HUDEP-2 (cell line): ENCODE results near the gene KLHL3.
A peak's percentile ranks its signal among the peaks of the same experiment; 100 is the strongest.

Source experiments
- DNase-seq, 76 experiments: peaks; one replicate each; lab custom pipeline; 2025; ENCODE audit not compliant: unreplicated experiment in 76 of 76; lab: John Stamatoyannopoulos, UW

Gene KLHL3

DNA sequence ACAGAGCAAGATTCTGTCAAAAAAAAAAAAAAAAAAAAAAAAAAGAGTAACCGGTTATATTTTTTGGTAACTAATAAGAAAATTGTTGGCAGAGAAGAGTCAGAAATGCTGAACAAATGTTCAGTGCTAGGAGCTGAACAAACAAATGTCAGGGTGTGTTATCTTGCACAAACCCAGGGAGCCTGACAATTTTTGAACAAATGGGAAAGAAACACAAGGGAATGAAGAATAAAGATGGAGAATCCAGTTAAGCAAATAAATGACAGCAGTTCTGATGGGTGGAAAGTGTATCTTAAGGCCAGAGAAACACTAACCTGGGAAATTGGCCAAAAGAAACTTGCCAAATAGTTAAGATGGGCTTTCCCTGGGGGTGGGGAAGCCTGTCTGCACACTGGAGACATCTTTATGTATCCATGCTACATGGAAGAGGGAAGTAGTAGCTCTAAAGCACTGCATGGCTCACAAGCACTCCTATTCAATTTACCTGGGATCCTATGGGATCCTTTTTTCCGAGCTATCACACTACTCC is 23.7 kb downstream of the KLHL3 start:
- DNase-seq: no peak

DNA sequence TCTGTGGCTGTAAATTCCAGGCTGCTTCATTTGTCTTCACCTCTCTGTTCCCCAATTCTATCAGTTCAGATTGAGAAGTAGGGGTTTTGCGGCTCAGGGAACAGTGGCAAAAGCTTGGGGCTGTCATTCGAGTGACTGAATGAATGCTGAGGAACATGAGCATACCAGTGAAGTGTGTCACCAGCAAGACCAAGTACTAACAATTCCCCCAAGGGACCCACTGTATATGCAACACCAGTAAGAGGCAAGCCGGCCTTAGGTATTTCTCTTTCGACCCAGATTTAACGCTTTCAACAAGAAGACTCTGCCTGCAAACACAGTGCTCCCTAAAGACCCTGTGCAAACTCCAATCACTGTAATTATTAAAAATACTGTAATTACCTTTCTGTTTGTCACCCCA is 25.8 kb downstream of the KLHL3 start:
- DNase-seq: no peak

DNA sequence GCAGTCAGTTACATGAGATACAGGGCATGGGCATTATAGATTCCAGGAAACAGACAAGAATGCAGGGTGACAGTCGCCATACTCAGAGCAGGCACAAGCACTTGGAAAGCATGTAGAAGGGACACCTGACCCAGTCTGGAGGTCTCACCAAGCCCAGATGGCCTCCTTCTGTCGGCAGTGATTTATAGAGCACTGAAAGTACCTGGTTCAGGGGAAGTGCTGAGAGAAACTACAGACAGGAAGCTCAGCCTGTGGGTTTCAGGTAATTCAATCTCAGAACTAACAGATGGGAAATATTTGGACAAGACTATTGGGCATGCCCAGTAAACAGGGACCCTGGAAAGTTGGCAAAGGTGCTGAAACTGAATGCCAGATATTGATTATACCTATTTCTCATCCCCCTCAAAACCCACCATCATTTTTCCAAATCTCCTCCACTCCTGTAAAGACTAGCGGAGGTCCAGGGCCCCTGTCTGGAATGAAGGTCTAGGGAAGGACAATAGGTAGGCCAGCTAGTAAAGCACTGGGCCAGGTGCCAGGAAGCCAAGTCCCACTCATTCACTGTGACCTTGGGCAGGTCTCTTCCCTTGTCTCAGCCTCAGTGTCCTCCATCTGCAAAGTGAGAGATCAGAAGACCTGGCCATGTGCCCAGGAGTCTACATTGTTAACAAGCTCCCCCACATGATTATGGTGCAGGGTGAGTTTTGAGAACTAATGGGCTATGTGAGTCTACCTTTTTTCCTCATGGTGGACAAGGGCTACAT is 26.9 kb downstream of the KLHL3 start:
- no peak for DNase-seq

DNA sequence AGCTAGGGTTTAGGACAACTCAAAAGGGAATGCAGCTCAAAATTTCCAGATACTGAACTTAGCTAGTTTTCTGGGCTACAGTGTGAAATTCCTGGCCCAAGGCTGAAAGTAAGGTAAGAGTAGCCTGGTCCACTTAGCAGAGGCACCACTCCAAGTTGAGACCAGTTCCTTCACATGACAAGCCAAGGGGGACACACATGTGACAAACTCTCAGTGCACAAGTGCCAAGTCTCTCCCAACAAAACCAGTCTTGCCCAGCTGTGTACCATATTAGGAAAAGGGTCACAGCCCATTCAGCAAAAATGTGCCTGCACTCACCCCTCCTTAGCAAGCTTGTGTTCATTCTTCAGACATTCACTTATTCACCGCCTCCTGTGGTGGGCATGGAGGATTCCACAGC is 27.8 kb downstream of the KLHL3 start:
- no peak for DNase-seq

DNA sequence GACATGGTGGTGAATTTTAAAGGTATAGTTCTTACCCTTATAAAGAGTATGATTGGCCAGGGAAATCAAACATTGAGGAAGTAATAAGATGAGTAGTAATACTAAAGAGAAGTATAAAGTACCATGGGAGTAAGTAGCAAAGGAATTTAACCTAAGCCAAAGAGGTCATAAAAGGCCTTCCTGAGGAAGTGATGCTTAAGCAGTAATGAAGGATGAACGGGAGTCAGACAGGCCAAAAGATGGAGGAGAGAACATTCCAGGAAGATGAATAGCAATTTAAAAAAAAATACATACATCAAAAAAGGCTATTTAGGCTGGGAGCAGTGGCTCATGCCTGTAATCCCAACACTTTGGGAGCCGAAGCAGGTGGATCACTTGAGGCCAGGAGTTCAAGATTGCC is 29.0 kb downstream of the KLHL3 start:
- DNase-seq: no peak

DNA sequence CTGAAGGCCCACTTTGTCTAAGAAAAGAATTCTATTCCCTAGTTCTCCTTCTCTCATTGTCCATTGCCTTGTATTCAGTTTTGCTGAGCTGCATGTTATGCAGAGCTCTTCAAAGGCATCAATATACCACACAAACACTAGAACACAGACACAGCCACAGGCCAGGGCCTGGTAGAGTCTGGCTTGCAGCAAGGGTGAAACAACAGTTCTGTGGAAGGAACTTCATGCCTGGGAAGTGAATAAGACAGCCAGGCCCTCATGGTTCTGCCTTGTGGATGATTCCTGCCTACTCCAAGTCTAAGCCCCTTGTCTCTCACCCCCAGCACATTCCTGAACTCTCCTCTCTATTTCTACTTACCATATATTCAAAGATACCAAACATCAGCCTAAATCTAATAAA is 30.8 kb downstream of the KLHL3 start:
- no peak for DNase-seq

DNA sequence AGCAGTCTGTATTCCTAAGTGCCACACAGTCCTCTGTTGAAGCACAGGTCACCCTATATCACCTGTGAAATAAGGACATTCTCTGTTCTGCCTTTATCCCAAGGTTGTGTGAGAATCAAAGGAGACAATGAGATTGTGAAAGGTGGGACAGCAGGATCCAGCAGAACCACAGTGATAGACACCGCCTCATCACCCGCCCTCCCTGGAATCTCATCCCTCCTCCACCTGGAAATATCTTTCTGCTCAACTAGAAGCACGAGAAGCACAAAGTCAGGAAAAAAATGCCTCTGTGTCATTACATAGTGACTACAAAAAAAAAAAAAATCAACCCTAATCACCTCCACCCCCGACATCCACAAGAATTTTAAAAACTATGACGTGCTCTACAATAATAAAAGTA is 32.3 kb downstream of the KLHL3 start:
- DNase-seq: no peak

DNA sequence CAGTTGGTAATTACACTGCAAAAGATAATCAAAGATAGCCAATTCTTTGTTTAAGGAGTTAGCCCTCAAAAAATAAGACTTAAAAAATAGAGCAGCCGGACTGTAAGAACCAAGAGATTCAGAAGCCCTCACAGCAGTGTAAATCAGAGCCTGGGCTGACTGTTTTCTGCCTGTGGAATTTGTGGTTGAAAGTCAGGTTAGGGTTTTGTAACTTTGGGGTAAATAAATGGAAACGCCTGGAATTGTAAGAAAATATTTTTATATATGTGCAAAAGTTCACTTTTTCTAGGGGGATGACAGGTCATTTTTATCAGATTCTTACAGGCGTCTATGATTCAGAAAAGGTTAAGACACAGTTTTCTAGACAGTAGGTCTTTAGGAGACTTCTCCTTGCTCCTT is 35.6 kb downstream of the KLHL3 start:
- DNase-seq: no peak

DNA sequence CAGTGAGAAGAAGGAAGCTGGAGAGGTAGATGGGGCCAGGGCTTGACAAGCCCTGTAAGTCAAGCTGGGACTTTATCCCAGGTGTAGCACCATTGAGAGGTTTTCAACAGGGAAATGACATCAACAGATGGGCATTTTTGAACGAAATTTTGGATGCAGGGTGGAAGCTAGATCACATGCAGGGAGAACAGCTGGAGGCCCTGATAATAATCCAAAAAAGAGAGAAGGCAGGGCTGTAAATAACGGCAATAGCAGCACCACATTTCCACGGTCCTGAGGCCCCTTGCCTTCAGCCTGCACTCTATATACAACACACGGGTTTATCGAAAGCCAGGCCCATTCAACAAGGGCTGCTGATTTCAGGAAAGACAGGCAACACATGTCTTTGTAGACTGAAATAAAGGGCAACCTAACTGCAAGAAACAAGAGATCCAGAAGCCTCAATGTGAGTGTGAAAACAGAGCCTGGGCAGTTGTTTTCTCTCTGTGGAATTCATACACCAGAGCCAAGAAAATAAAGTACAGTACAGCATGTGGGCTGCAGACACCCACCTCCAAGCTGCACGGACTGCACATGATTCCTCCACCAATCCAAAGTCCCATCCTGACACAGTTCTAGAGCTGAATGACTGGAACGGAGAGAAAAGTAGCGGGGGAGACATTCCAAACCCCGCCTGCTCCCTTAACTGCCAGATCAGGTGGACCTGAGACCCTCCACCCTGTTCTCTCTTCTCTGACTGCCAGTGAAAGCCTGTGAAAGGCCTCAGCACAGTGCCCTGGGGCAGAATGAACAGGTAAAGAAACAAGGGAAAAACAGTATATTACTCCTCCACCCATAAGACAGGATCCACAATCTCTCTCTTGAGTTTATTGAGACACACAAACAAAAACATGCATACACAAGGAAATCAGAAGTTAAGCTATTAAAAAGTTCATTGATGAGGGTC is 36.3 kb downstream of the KLHL3 start:
- no peak for DNase-seq

DNA sequence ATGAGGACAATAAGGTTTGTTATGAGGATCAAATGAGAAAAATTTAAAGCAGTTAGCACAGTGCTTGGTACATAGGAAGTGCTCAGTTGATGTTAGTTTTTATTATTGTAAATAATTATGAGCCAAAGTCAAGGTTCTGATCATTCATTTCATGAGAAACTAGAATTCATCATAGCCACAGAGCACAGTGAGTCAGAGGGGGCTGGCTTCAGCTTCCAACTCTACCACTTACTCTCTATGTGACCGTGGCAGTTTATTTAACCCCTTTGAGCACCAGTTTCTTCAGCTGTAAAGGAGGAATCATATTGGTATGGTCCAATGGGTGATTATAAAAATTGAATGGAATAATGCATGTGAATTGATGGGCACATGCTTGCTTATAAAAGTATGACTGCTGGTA is 39.4 kb downstream of the KLHL3 start:
- no peak for DNase-seq

DNA sequence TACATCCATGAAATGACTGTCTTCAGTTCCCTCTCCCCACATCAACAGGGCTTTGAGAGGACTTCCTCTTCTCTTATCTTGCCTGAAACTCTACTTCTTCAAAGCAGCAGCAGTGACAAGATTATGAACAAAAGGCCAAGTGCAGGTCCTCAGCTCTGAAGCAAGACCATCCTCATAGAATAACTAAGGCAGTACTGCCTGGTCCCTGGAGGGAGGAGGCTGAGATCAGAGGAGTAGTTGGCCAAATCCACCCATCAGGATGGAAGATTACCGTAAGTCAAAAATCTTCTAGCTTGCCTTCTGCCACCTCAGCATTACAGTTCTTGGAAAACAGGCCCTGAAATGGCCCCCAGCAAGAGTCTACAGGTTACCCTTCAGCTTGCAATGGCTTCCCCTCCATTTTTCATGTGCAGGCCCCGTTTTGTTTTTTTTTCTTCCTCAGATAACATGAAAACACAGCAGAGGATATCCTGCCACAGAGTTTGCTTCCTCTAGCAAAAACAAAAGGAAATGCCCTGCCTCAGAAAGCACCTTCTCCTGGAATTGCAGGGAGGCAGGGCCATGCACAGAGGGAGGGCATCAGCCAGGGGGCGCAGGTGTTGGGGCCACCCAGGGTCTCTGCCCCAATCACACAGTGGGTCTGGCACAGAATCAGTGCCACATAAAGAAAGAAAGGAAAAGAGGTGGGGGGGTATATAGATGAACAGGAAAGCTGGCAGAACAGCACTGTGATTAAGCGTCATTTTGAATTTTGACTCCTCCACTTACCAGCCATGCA is 40.0 kb downstream of the KLHL3 start:
- DNase-seq: peak in 3 of 76 experiments; percentile 5 to 15 (median 13)

DNA sequence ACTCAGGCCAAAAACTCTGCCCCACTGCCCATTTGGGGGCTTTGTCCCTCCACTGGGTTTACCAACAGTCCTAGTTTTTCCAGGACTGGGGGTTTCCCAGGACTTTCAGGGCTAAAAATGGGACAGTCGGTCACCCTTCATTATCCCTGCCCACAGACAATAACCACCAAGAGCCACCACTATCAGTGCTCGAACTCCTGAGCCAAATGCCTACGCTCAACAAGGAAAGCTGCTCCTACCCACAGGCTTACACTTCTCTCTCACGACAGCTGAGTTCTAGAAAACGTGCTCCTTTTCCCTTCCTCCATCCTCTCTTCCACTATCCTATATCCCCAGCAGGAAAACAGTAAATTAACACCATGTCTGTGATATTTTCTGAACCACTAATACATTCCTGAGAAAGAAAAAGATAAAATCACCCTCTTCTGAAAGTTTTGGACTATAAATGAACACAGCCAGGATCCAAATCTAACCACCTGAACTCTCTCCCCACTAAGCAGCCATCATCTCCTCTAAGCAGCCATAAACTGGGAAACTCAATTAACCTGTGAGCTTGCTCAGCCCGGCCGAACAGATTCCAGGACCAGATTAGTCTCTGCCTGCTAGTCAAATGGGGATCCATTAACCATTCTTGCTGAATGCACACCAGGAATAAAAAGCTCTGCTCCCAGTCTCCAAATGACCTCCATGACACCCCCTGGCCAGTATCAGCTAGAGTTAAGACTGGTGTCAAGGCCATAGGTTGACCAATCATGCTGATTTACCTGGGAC is 41.8 kb downstream of the KLHL3 start:
- DNase-seq: no peak

DNA sequence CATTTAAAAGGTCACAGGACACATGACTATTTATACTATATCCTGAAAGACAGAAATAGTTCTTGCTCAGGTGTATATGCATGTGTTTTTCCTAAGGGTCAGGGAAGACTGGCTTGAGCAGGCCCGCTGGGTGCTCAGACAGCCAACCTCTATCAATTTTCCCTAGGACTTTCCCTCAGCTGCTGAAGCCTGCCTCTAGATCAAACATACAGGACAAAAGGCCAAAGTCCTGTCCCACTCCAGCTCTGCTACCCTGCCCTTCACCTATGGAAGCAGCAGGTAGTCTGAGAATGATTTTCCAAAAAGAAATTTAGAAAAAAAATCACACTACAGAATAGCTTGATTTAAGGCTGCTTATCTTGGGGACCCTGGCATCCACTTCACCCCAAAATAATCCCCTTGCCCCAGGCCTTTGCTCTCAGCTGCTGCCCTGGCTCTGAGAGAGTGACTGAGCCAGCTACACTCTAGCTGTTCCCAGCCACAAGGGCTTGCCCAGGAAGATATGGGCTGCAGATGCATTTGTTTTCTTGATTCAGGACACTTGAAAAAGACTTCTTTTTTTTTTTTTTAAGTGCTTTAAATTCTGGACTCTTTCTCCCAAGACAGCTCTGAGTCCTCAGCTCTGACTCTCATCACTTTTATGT is 42.5 kb downstream of the KLHL3 start:
- no peak for DNase-seq

DNA sequence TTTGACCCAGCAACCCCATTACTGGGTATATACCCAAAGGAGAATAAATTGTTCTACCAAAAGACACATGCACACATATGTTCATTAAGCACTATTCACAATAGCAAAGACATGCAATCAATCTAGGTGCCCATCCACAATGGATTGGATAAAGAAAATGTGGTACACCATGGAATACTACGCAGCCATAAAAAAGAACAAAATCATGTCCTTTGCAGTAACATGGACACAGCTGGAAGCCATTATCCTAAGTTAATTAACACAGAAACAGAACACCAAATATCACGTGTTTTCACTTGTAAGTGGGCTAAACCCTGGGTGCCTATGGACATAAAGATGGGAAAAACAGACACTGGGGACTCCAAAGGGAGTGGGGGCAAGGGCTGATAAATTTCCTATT is 46.6 kb downstream of the KLHL3 start:
- DNase-seq: no peak

DNA sequence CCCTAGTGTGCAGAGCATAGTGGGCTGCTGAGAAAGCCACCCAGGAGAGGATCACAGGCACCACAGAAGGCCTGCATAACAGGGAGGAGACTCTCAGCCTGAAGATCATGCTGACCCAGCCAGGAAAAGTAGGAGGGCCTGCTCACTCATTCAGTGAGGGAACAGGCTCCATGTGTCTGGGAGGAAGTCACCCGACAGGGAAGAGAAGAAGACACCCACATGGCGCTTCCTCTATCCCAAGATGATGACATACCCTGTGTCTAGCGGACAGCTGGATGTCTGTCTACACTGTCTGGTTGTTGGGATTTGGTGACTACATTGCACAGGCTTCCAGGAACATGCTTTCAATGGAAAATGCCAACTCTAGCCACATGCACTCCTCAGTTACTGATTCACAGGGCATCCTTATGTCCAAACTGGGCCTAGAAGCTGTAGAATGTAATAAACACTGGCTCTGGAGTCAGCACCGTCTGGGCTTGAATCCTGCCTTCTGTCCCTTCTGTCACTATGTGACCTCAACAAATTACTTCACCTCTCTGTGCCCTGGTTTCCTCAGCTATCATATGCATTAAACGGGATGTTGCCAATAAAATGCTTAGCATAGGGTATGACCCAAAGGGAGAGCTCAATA is 47.6 kb downstream of the KLHL3 start:
- DNase-seq: no peak

DNA sequence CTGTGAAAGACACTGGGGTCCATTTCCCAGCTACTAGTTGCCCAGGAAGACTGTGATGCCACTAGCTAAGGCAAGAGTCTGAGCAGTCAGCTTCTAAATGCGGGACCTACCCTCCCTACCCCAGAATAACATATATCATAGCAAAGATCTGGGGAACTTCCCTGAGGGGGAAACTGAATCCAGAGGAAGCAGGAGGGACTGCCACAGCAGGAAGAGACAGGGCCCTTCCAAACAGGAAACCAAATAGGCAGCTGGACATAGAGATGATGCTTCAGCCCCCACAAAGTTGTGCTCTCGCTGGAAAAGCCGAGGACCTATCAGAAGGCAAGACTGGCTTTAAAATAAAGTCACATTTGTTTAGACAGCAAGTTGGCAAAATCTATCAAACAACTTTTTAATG is 51.1 kb downstream of the KLHL3 start:
- DNase-seq: no peak

DNA sequence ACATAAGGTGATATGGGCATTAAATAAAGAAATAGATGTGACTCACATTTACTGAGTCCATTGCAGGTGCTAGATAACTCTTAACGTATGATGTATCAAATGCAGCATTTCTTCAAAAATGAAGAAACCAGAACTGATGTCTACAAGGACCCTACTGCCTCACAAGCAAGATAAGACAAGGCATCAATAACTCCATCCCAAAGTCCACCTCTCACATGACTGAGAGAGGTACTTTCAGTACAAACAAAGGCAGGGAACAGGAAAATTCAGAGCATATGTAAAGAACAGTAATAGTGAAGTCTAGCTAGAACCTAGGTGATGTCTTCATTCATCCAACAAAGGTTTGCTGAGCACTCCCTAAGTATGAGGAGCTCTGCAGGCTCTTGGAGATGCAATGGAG is 54.7 kb downstream of the KLHL3 start:
- no peak for DNase-seq

DNA sequence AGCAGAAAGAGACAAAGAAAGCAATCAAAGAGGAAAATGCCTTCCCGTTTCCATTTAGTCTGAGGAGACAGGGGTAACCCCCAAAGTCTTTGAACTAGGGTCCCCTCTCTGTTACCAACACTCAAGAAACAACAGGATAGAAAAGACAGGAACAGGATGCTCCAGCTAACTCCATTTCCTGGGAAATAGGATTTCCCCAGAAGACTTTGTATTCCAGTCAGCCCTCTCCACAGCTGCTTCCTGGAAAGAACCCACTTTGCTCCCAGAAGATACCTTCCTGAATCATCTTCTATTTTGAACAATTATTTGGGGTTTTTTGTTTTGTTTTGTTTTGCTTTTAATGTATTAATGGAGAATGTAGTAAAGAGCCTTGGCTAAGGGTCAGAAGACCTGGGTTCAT is 56.0 kb downstream of the KLHL3 start:
- DNase-seq: no peak

DNA sequence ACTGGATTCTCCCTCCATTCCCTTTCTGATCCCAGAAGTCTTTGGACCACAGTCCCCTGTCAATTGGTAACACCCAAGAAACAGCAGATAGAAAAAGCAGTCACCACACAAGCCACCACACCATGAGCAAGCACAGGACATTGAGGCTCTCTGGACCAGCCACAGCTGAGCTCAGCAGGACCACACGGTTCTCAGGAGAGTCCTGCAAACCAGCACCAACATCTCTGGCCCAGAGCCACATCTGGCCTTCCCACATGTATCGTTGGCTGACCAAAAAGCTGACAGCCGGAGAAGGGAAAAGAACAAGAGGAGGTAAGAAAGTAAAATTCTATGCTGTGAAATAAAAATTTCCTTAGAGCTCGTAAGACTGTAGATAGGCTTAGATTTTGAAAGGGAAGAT is 56.7 kb downstream of the KLHL3 start:
- no peak for DNase-seq
